Measurements from ENCODE around the gene VGLL2. TPM values are rescaled to one million over a fixed set of nuclear protein-coding genes. Genes with fewer than 3 reads are reported as not detected.

Gene VGLL2
- total RNA-seq, 1 experiment from 2014 or later: not detected

GRCh38 chr6:117288083-117288715 is 22.8 kb downstream of the VGLL2 start:
- H3K36me3 ChIP-seq (ENCODE audit: control insufficient read depth, insufficient read depth, low read length): no peaks in the 10 kb centered on the region
- H3K27ac ChIP-seq (ENCODE audit: low read length): no peak overlapping the region
- no peak overlapping the region for H3K4me3 ChIP-seq (ENCODE audit: low read depth in 2 of 2, low read length in 2 of 2)
- no peak for DNase-seq (ENCODE audit: low read depth, low spot score)
- H3K27me3 ChIP-seq (ENCODE audit: control insufficient read depth, insufficient read depth, low read length): peaks cover 3% of the 10 kb centered on the region; the same call in 1 of the 2 replicates
- no TSS peak for BruUV-seq (replicated peaks)
- ATAC-seq: no peak
- TF ChIP-seq, protein P1, sequence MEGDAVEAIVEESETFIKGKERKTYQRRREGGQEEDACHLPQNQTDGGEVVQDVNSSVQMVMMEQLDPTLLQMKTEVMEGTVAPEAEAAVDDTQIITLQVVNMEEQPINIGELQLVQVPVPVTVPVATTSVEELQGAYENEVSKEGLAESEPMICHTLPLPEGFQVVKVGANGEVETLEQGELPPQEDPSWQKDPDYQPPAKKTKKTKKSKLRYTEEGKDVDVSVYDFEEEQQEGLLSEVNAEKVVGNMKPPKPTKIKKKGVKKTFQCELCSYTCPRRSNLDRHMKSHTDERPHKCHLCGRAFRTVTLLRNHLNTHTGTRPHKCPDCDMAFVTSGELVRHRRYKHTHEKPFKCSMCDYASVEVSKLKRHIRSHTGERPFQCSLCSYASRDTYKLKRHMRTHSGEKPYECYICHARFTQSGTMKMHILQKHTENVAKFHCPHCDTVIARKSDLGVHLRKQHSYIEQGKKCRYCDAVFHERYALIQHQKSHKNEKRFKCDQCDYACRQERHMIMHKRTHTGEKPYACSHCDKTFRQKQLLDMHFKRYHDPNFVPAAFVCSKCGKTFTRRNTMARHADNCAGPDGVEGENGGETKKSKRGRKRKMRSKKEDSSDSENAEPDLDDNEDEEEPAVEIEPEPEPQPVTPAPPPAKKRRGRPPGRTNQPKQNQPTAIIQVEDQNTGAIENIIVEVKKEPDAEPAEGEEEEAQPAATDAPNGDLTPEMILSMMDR (IDR thresholded peaks at IDR 0.05): no peak
- TF ChIP-seq, protein P2, sequence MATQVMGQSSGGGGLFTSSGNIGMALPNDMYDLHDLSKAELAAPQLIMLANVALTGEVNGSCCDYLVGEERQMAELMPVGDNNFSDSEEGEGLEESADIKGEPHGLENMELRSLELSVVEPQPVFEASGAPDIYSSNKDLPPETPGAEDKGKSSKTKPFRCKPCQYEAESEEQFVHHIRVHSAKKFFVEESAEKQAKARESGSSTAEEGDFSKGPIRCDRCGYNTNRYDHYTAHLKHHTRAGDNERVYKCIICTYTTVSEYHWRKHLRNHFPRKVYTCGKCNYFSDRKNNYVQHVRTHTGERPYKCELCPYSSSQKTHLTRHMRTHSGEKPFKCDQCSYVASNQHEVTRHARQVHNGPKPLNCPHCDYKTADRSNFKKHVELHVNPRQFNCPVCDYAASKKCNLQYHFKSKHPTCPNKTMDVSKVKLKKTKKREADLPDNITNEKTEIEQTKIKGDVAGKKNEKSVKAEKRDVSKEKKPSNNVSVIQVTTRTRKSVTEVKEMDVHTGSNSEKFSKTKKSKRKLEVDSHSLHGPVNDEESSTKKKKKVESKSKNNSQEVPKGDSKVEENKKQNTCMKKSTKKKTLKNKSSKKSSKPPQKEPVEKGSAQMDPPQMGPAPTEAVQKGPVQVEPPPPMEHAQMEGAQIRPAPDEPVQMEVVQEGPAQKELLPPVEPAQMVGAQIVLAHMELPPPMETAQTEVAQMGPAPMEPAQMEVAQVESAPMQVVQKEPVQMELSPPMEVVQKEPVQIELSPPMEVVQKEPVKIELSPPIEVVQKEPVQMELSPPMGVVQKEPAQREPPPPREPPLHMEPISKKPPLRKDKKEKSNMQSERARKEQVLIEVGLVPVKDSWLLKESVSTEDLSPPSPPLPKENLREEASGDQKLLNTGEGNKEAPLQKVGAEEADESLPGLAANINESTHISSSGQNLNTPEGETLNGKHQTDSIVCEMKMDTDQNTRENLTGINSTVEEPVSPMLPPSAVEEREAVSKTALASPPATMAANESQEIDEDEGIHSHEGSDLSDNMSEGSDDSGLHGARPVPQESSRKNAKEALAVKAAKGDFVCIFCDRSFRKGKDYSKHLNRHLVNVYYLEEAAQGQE (IDR thresholded peaks at IDR 0.05; ENCODE audit: insufficient read depth in 1 of 2, low read depth in 2 of 2, low read length in 1 of 2): no peak
- TF ChIP-seq SIN3A (IDR thresholded peaks at IDR 0.05; ENCODE audit: borderline replicate concordance, insufficient read depth, low read depth, low read length): no peak
- no peak for TF ChIP-seq POLR2AphosphoS5 (IDR thresholded peaks at IDR 0.05; ENCODE audit: low read depth, low read length)
- no peak for TF ChIP-seq TCF7L2 (IDR thresholded peaks at IDR 0.05; ENCODE audit: low read depth, low read length)
- in situ Hi-C loops (cut with HindIII; ENCODE audit: low pct_unique_long_range_greater_than_20kb, low sequenced_read_pairs) (no loop called here), intact Hi-C loops (cut with micrococcal nuclease; ENCODE audit: unreplicated experiment) (no loop called here)
- H3K4me1 ChIP-seq (ENCODE audit: control insufficient read depth, insufficient read depth, low read length): no peaks in the 10 kb centered on the region
- H3K9me3 ChIP-seq (ENCODE audit: control insufficient read depth, insufficient read depth, low read depth, low read length): no peaks in the 10 kb centered on the region
- POLR2A ChIA-PET: no interaction called here
- CTCF ChIA-PET: no interaction called here

DNA sequence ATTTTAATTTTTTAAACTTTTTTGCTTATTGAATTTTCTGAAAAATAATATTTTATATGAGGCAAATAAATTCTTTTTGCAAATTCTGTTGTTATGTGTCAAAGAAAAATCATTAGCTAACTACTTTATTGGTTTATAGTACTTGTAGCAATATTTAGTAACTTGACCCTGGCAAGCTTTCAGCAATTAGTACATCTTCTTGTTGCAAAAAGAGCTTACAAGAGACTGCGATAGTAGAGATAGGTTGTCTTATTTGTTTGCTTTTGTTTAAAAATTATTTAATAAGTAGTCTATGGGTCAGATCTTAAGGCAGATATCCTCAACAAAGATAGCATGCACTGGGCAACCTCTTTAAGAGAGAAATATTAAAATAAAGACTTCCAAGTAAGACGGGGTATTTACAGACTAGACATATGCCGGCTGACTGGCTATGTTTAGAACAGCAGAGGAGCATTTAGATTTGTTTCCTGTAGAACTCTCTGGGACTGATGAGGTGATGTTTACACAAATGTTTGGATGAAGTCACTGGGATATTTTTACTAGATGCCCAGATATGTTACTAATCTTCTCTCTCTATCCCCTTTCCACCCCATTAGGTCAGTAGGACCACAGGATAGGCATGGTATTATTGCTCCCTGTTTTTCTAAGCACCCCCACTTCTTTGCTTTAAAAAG is 25.0 kb downstream of the VGLL2 start:
- peaks cover 3% of the 10 kb centered on the region; the same call in 1 of the 2 replicates for H3K27me3 ChIP-seq (ENCODE audit: control insufficient read depth, insufficient read depth, low read length)
- H3K4me3 ChIP-seq (ENCODE audit: low read depth in 2 of 2, low read length in 2 of 2): no peak overlapping the region
- in situ Hi-C loops (cut with HindIII; ENCODE audit: low pct_unique_long_range_greater_than_20kb, low sequenced_read_pairs): no loop called here
- POLR2A ChIA-PET: no interaction called here
- H3K9me3 ChIP-seq (ENCODE audit: control insufficient read depth, insufficient read depth, low read depth, low read length): no peaks in the 10 kb centered on the region
- no peak for ATAC-seq
- H3K4me1 ChIP-seq (ENCODE audit: control insufficient read depth, insufficient read depth, low read length): no peaks in the 10 kb centered on the region
- H3K36me3 ChIP-seq (ENCODE audit: control insufficient read depth, insufficient read depth, low read length): no peaks in the 10 kb centered on the region
- no TSS peak for BruUV-seq (replicated peaks)
- no peak for DNase-seq (ENCODE audit: low read depth, low spot score)
- CTCF ChIA-PET: no interaction called here
- intact Hi-C loops (cut with micrococcal nuclease; ENCODE audit: unreplicated experiment): no loop called here
- no peak for TF ChIP-seq SIN3A (IDR thresholded peaks at IDR 0.05; ENCODE audit: borderline replicate concordance, insufficient read depth, low read depth, low read length)
- TF ChIP-seq, protein P2 (IDR thresholded peaks at IDR 0.05; ENCODE audit: insufficient read depth in 1 of 2, low read depth in 2 of 2, low read length in 1 of 2): no peak
- TF ChIP-seq POLR2AphosphoS5 (IDR thresholded peaks at IDR 0.05; ENCODE audit: low read depth, low read length): no peak
- no peak for TF ChIP-seq TCF7L2 (IDR thresholded peaks at IDR 0.05; ENCODE audit: low read depth, low read length)
- TF ChIP-seq, protein P1 (IDR thresholded peaks at IDR 0.05): no peak
- H3K27ac ChIP-seq (ENCODE audit: low read length): no peak overlapping the region

Measured in Panc1 (cell line).